WTC11 (cell line): ENCODE measurements around the gene CACNA1E.

Source experiments
- ATF2 ChIP-seq: sonication (generic); formaldehyde crosslinking; IDR thresholded peaks from 2 replicates; pipeline ENCODE4 v1.8.1; 2022; ENCODE audit warnings: low read depth, missing genetic modification reagents, borderline replicate concordance
- CBFB ChIP-seq: sonication (generic); formaldehyde crosslinking; IDR thresholded peaks from 2 replicates; pipeline ENCODE4 v1.8.1; 2022; ENCODE audit warnings: mild to moderate bottlenecking, low read depth, missing genetic modification reagents
- CREB1 ChIP-seq: sonication (generic); formaldehyde crosslinking; IDR thresholded peaks from 2 replicates; pipeline ENCODE4 v1.8.0; 2023; ENCODE audit warnings: mild to moderate bottlenecking, missing genetic modification reagents
- ELF4 ChIP-seq: sonication (generic); formaldehyde crosslinking; IDR thresholded peaks from 2 replicates; pipeline ENCODE4 v1.8.1; 2022; ENCODE audit warnings: low read depth, mild to moderate bottlenecking, moderate library complexity, missing genetic modification reagents
- FOXJ3 ChIP-seq: sonication (generic); formaldehyde crosslinking; IDR thresholded peaks from 2 replicates; pipeline ENCODE4 v1.9.0; 2021; ENCODE audit warnings: missing genetic modification reagents, mild to moderate bottlenecking, borderline replicate concordance
- MYBL2 ChIP-seq: sonication (generic); formaldehyde crosslinking; IDR thresholded peaks from 2 replicates; pipeline ENCODE4 v1.8.1; 2023; ENCODE audit warnings: mild to moderate bottlenecking, moderate library complexity, missing genetic modification reagents
- NR3C1 ChIP-seq: sonication (generic); formaldehyde crosslinking; conservative IDR thresholded peaks from 2 replicates; pipeline ENCODE4 v1.8.1; 2023; ENCODE audit warnings: low read depth, mild to moderate bottlenecking, missing genetic modification reagents
- RORB ChIP-seq: fragments of 250-450 bp; sonication (Bioruptor Pico); IDR thresholded peaks from 2 replicates; pipeline ENCODE4 v1.9.0; 2021; ENCODE audit warnings: mild to moderate bottlenecking
- ZBTB21 ChIP-seq: sonication (generic); formaldehyde crosslinking; IDR thresholded peaks from 2 replicates; pipeline ENCODE4 v1.8.1; 2023; ENCODE audit warnings: mild to moderate bottlenecking, missing genetic modification reagents, borderline replicate concordance
- ZNF121 ChIP-seq: sonication (generic); formaldehyde crosslinking; IDR thresholded peaks from 2 replicates; pipeline ENCODE4 v1.8.0; 2023; ENCODE audit warnings: missing genetic modification reagents
- ZNF416 ChIP-seq: fragments of 250-450 bp; sonication (Bioruptor Pico); IDR thresholded peaks from 2 replicates; pipeline ENCODE4 v1.9.0; 2021; ENCODE audit warnings: mild to moderate bottlenecking, inconsistent platforms
- ZNF671 ChIP-seq: fragments of 250-450 bp; sonication (Bioruptor Pico); IDR thresholded peaks from 2 replicates; pipeline ENCODE4 v1.8.0; 2021; ENCODE audit warnings: mild to moderate bottlenecking
- TF ChIP-seq, protein P1 (sequence below): fragments of 200-600 bp; IDR thresholded peaks from 2 replicates; pipeline ENCODE4 v1.8.0; 2022; ENCODE audit warnings: antibody characterized with exemption
- TF ChIP-seq, protein P2 (sequence below): sonication (generic); formaldehyde crosslinking; IDR thresholded peaks from 2 replicates; pipeline ENCODE4 v1.8.1; 2023; ENCODE audit warnings: mild to moderate bottlenecking, missing genetic modification reagents, moderate library complexity

DNA sequence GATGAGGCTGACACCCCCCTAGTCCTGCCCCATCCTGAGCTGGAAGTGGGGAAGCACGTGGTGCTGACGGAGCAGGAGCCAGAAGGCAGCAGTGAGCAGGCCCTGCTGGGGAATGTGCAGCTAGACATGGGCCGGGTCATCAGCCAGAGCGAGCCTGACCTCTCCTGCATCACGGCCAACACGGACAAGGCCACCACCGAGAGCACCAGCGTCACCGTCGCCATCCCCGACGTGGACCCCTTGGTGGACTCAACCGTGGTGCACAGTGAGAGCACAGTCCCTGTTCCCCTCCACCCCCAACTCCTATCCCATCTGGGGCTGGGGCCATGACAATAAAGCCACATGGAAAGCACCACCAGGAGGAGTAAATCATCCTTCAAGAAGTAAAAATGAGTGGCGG, 250.2 kb downstream of the CACNA1E start:
- TF ChIP-seq, protein P1, sequence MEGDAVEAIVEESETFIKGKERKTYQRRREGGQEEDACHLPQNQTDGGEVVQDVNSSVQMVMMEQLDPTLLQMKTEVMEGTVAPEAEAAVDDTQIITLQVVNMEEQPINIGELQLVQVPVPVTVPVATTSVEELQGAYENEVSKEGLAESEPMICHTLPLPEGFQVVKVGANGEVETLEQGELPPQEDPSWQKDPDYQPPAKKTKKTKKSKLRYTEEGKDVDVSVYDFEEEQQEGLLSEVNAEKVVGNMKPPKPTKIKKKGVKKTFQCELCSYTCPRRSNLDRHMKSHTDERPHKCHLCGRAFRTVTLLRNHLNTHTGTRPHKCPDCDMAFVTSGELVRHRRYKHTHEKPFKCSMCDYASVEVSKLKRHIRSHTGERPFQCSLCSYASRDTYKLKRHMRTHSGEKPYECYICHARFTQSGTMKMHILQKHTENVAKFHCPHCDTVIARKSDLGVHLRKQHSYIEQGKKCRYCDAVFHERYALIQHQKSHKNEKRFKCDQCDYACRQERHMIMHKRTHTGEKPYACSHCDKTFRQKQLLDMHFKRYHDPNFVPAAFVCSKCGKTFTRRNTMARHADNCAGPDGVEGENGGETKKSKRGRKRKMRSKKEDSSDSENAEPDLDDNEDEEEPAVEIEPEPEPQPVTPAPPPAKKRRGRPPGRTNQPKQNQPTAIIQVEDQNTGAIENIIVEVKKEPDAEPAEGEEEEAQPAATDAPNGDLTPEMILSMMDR, result no peak
- TF ChIP-seq NR3C1 (CRISPR knock-in tag) (no peak), CREB1 (CRISPR knock-in tag) (no peak), ZBTB21 (CRISPR knock-in tag) (no peak), CBFB (no peak), FOXJ3 (CRISPR knock-in tag) (no peak), ZNF121 (CRISPR knock-in tag) (no peak), MYBL2 (CRISPR knock-in tag) (no peak), ZNF671 (CRISPR knock-in tag) (no peak), ELF4 (CRISPR knock-in tag) (no peak), ZNF416 (no peak), ATF2 (CRISPR knock-in tag) (no peak), RORB (no peak)
- TF ChIP-seq, protein P2, sequence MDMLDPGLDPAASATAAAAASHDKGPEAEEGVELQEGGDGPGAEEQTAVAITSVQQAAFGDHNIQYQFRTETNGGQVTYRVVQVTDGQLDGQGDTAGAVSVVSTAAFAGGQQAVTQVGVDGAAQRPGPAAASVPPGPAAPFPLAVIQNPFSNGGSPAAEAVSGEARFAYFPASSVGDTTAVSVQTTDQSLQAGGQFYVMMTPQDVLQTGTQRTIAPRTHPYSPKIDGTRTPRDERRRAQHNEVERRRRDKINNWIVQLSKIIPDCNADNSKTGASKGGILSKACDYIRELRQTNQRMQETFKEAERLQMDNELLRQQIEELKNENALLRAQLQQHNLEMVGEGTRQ, result no peak
